GM23338 (cell line): ENCODE measurements around the gene GAPVD1. TPM values are rescaled to one million over a fixed set of nuclear protein-coding genes. Genes with fewer than 3 reads are reported as not detected.

ENCODE experiments used
- ATAC-seq: fragments of 200-7000 bp; cut with Tn5 transposase; 3 replicates; pipeline ENCODE4 v1.9.1; 2020
- DNase-seq: peaks from one replicate; pipeline ENCODE4 v3.0.0-alpha.2; 2015; ENCODE audit warnings: low spot score
- H2AFZ ChIP-seq: fragments of 200-600 bp; sonication (generic); 2 replicates; pipeline ENCODE4 v1.8.0; 2016; ENCODE audit warnings: antibody characterized with exemption, mild to moderate bottlenecking, moderate library complexity
- H3F3A ChIP-seq: fragments of 200-600 bp; sonication (generic); replicated peaks from 2 replicates; pipeline ENCODE4 v1.8.0; 2017; ENCODE audit warnings: antibody characterized with exemption, mixed run types, low read depth
- H3K27ac ChIP-seq: fragments of 200-600 bp; sonication (generic); 2 replicates; pipeline ENCODE4 v1.6.1; 2016; ENCODE audit warnings: low read depth
- H3K27me3 ChIP-seq: fragments of 200-600 bp; sonication (generic); 2 replicates; pipeline ENCODE4 v1.8.0; 2016; ENCODE audit warnings: mild to moderate bottlenecking, mixed run types, moderate library complexity; ENCODE audit not compliant: insufficient read depth
- H3K36me3 ChIP-seq: fragments of 200-600 bp; sonication (generic); 2 replicates; pipeline ENCODE4 v1.8.0; 2016; ENCODE audit warnings: mild to moderate bottlenecking; ENCODE audit not compliant: insufficient read depth
- H3K4me1 ChIP-seq: fragments of 200-600 bp; sonication (generic); 2 replicates; pipeline ENCODE4 v1.8.0; 2016; ENCODE audit warnings: mild to moderate bottlenecking, moderate library complexity; ENCODE audit not compliant: insufficient read depth
- H3K4me2 ChIP-seq: fragments of 200-600 bp; sonication (generic); 2 replicates; pipeline ENCODE4 v1.7.1; 2017; ENCODE audit warnings: mixed run types
- H3K4me3 ChIP-seq: fragments of 200-600 bp; sonication (generic); 2 replicates; pipeline ENCODE4 v1.6.1; 2016; ENCODE audit warnings: mixed run types
- H3K79me2 ChIP-seq: fragments of 200-600 bp; sonication (generic); replicated peaks from 2 replicates; pipeline ENCODE4 v1.8.0; 2017; ENCODE audit warnings: mild to moderate bottlenecking; ENCODE audit not compliant: insufficient read depth
- H3K9me2 ChIP-seq: fragments of 200-600 bp; sonication (generic); 2 replicates; pipeline ENCODE4 v1.8.0; 2017; ENCODE audit not compliant: insufficient read depth
- H4K20me1 ChIP-seq: fragments of 200-600 bp; sonication (generic); replicated peaks from 2 replicates; pipeline ENCODE4 v1.8.0; 2017; ENCODE audit warnings: mild to moderate bottlenecking; ENCODE audit not compliant: insufficient read depth
- H3K27ac Mint-ChIP-seq: 2 replicates; pipeline ENCODE4 v1.8.0; 2020; ENCODE audit warnings: inconsistent platforms, mild to moderate bottlenecking, moderate library complexity, mixed read lengths
- H3K27me3 Mint-ChIP-seq: 3 replicates; pipeline ENCODE4 v1.8.0; 2022; ENCODE audit warnings: low read depth, mild to moderate bottlenecking, moderate library complexity, mixed read lengths, inconsistent platforms; ENCODE audit not compliant: insufficient read depth, poor library complexity
- H3K36me3 Mint-ChIP-seq: 3 replicates; pipeline ENCODE4 v1.8.0; 2021; ENCODE audit warnings: low read depth, mild to moderate bottlenecking, inconsistent platforms, moderate library complexity, mixed read lengths
- H3K4me1 Mint-ChIP-seq: 3 replicates; pipeline ENCODE4 v1.8.0; 2020; ENCODE audit warnings: mild to moderate bottlenecking, inconsistent platforms, mixed read lengths
- H3K4me3 Mint-ChIP-seq: 3 replicates; pipeline ENCODE4 v1.8.0; 2021; ENCODE audit warnings: moderate library complexity, mild to moderate bottlenecking, inconsistent platforms, mixed read lengths
- H3K9me3 Mint-ChIP-seq: 3 replicates; pipeline ENCODE4 v1.8.0; 2020; ENCODE audit warnings: moderate library complexity, mild to moderate bottlenecking, inconsistent platforms, mixed read lengths
- EZH2 ChIP-seq: fragments of 200-600 bp; sonication (generic); IDR thresholded peaks from one replicate; pipeline ENCODE4 v1.8.0; 2017; ENCODE audit warnings: antibody characterized with exemption, mild to moderate bottlenecking, low read depth; ENCODE audit not compliant: unreplicated experiment
- EZH2phosphoT487 ChIP-seq: fragments of 200-600 bp; sonication (generic); IDR thresholded peaks from one replicate; pipeline ENCODE4 v1.8.1; 2018; ENCODE audit warnings: antibody characterized with exemption; ENCODE audit not compliant: unreplicated experiment
- JUNB ChIP-seq: IDR thresholded peaks from one replicate; pipeline ENCODE4 v1.6.1; 2016; ENCODE audit warnings: antibody characterized with exemption; ENCODE audit not compliant: unreplicated experiment
- NANOG ChIP-seq: IDR thresholded peaks from 2 replicates; pipeline ENCODE4 v1.6.1; 2016; ENCODE audit warnings: antibody characterized with exemption, borderline replicate concordance
- POLR2AphosphoS5 ChIP-seq: IDR thresholded peaks from 2 replicates; pipeline ENCODE4 v1.6.1; 2016; ENCODE audit warnings: antibody characterized with exemption, low read depth
- ZNF114 ChIP-seq: fragments of 250-450 bp; sonication (Bioruptor Pico); IDR thresholded peaks from 2 replicates; pipeline ENCODE4 v1.5.0; 2020; ENCODE audit warnings: mild to moderate bottlenecking, moderate library complexity
- ZNF331 ChIP-seq: fragments of 250-450 bp; sonication (Bioruptor Pico); IDR thresholded peaks from 2 replicates; pipeline ENCODE4 v1.5.0; 2020; ENCODE audit warnings: low read depth, mild to moderate bottlenecking, moderate library complexity
- ZNF462 ChIP-seq: fragments of 250-450 bp; sonication (Bioruptor Pico); IDR thresholded peaks from 2 replicates; pipeline ENCODE4 v1.5.0; 2020; ENCODE audit warnings: mild to moderate bottlenecking, moderate library complexity
- polyA plus RNA-seq: library from polyadenylated mRNA; unstranded; fragments of >200 nt; fragmentation: Nextera tagmentation; extraction: Ambion mirVana; gene quantifications from 2 replicates; pipeline ENCODE4 v1.2.1, GENCODE V29; 2016
- total RNA-seq: library from RNA; depleted of rRNA; stranded (reverse); fragments of >200 nt; shearing (Covaris generic); gene quantifications from 2 replicates; pipeline ENCODE4 v1.2.3, GENCODE V29; 2014
- TF ChIP-seq, protein P1 (sequence below), 2 experiments: fragments of 200-600 bp in 1 of 2; sonication (generic) in 1 of 2; conservative IDR thresholded peaks; 2 replicates each; pipeline versions ENCODE4 v1.5.1 to v1.6.1; 2016 to 2017; ENCODE audit warnings: antibody characterized with exemption in 2 of 2, low read depth in 2 of 2, mild to moderate bottlenecking in 2 of 2, moderate library complexity in 1 of 2

The GAPVD1 gene
- total and polyA plus RNA-seq, 2 experiments from 2014 or later: 19.2 to 34.6 TPM

DNA sequence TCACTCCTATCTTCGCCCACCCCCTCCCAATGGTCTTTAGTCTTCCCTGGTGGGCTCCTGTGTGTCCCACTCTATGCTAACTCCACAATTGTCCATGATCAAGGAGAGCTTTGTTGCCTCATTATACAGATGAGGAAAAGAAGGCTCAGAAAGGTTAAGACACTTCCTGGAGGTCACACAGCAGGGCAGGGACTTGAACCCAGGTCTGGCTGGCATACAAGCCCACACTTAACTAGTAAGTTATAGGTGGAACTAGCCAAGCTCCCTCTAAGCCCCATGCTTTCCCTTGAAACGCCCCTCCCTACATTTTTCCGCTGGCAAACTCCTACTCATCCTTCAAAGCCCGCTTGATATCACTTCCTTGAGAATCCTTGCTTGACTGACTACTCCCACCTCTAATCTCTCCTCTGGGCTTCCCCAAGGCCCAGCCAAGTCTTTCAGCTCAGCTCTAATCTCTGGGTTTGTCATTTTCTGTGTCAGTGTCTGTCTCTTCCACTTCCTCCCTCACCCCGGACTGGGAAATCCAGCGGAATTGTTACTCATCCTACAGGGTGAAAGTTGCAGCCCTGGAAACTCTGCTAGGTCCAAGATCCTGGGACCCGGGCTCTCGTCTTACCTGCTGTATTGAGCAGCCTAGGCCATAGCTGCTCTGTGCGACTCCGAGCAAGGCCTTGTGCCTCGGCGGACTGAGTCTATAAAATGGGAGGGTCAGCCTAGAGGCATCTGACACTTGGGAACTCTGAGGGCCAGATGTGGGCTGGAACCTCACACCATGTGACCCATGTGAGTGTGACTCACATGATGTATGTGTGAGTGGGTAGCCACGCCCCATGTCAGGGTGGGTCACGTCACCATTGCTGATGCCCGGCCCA, 144.5 kb downstream of the GAPVD1 start (continued):
- no peak for TF ChIP-seq ZNF462 (CRISPR knock-in tag)
- no peak for TF ChIP-seq ZNF114
- no peak for TF ChIP-seq NANOG
- TF ChIP-seq JUNB: no peak
- TF ChIP-seq, protein P1, sequence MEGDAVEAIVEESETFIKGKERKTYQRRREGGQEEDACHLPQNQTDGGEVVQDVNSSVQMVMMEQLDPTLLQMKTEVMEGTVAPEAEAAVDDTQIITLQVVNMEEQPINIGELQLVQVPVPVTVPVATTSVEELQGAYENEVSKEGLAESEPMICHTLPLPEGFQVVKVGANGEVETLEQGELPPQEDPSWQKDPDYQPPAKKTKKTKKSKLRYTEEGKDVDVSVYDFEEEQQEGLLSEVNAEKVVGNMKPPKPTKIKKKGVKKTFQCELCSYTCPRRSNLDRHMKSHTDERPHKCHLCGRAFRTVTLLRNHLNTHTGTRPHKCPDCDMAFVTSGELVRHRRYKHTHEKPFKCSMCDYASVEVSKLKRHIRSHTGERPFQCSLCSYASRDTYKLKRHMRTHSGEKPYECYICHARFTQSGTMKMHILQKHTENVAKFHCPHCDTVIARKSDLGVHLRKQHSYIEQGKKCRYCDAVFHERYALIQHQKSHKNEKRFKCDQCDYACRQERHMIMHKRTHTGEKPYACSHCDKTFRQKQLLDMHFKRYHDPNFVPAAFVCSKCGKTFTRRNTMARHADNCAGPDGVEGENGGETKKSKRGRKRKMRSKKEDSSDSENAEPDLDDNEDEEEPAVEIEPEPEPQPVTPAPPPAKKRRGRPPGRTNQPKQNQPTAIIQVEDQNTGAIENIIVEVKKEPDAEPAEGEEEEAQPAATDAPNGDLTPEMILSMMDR (conservative IDR thresholded peaks at IDR 0.05; ENCODE audit: low read depth in 2 of 2): no peak
- no peak for TF ChIP-seq EZH2phosphoT487
- no peak for TF ChIP-seq POLR2AphosphoS5

GRCh38 chr9:125406810-125407087, 145.1 kb downstream of the GAPVD1 start:
- peaks cover 20% of the 10 kb centered on the region for H3K27me3 Mint-ChIP-seq
- H2AFZ ChIP-seq: no peak overlapping the region
- TF ChIP-seq, protein P1 (conservative IDR thresholded peaks at IDR 0.05; ENCODE audit: low read depth in 2 of 2): no peak
- TF ChIP-seq ZNF331 (CRISPR knock-in tag) (no peak), EZH2 (no peak)

More at GRCh38 chr9:125406810-125407087, 145.1 kb downstream of the GAPVD1 start:
- 0 out of 2 replicates have a peak, but pooled peaks cover 7% of the 10 kb centered on the region for H3F3A ChIP-seq
- Mint-ChIP-seq H3K9me3 (no peaks in the 10 kb centered on the region; the same call in 2 of the 3 replicates), H3K4me1 (peaks cover 10% of the 10 kb centered on the region), H3K36me3 (no peaks in the 10 kb centered on the region), H3K4me3 (no peak overlapping the region), H3K27ac (no peak overlapping the region)
- DNase-seq (no peak), ATAC-seq (no peak)
- no peaks in the 10 kb centered on the region for H3K9me2 ChIP-seq
- no peak overlapping the region for H3K4me3 ChIP-seq
- no peaks in the 10 kb centered on the region for H4K20me1 ChIP-seq
- H3K27ac ChIP-seq: no peak overlapping the region
- H3K27me3 ChIP-seq: peaks cover 10% of the 10 kb centered on the region; the same call in 1 of the 2 replicates
- H3K79me2 ChIP-seq: no peaks in the 10 kb centered on the region
- no peaks in the 10 kb centered on the region for H3K36me3 ChIP-seq
- H3K4me2 ChIP-seq: no peak overlapping the region
- H3K4me1 ChIP-seq: no peaks in the 10 kb centered on the region
